Measurements from ENCODE around the gene FKBP2.
A peak's percentile ranks its signal among the peaks of the same experiment; 100 is the strongest.

Gene FKBP2

GRCh38 chr11:64240435-64241240, at the start of gene FKBP2:
FKBP2 (plus strand) TSS chr11:64241095; CDS start chr11:64242388, 1,293 bp downstream.
- DNase-seq: peak; percentile 98

- no peak for DNase-seq
These were observed 48.5 kb upstream of the FKBP2 start for GRCh38 chr11:64192434-64192833.

- no peak for DNase-seq
These were observed 44.3 kb upstream of the FKBP2 start for GRCh38 chr11:64196626-64197025.

GRCh38 chr11:64198511-64198910, 42.4 kb upstream of the FKBP2 start:
- no peak for DNase-seq

- no peak for DNase-seq
These were observed 39.4 kb upstream of the FKBP2 start for GRCh38 chr11:64201543-64201942.

- DNase-seq: no peak
These were observed 37.9 kb upstream of the FKBP2 start for GRCh38 chr11:64202992-64203391.

- no peak for DNase-seq
These were observed 37.3 kb upstream of the FKBP2 start for GRCh38 chr11:64203421-64204079.

GRCh38 chr11:64204080-64204440, 36.8 kb upstream of the FKBP2 start:
- no peak for DNase-seq

- peak; percentile 97 for DNase-seq
These were observed 36.4 kb upstream of the FKBP2 start for GRCh38 chr11:64204464-64204989.

GRCh38 chr11:64206457-64207255, 34.2 kb upstream of the FKBP2 start, which contains the start of gene FERMT3:
FERMT3 (plus strand) TSS chr11:64206721; CDS start chr11:64207365, 644 bp downstream.
- peak; percentile 92 for DNase-seq

GRCh38 chr11:64207256-64208085, 33.4 kb upstream of the FKBP2 start:
- peak; percentile 94 for DNase-seq

GRCh38 chr11:64208086-64208795, 32.7 kb upstream of the FKBP2 start:
- DNase-seq: no peak

GRCh38 chr11:64208796-64209562, 31.9 kb upstream of the FKBP2 start:
- no peak for DNase-seq

- no peak for DNase-seq
These were observed 31.4 kb upstream of the FKBP2 start for GRCh38 chr11:64209563-64209843.

- DNase-seq: no peak
These were observed 30.4 kb upstream of the FKBP2 start for GRCh38 chr11:64210301-64211020.

- no peak for DNase-seq
These were observed 29.6 kb upstream of the FKBP2 start for GRCh38 chr11:64211181-64211872.

- no peak for DNase-seq
These were observed 24.0 kb upstream of the FKBP2 start for GRCh38 chr11:64216879-64217278.

GRCh38 chr11:64218628-64219353, 22.1 kb upstream of the FKBP2 start:
- DNase-seq: no peak

- no peak for DNase-seq
These were observed 21.6 kb upstream of the FKBP2 start for GRCh38 chr11:64219354-64219684.
